Gastroesophageal sphincter (tissue), 3 donors: ENCODE data around the gene IFT122.

ENCODE experiments used
- EP300 ChIP-seq: sonication (generic); formaldehyde crosslinking; IDR thresholded peaks from one replicate; pipeline ENCODE4 v1.6.1; 2017; ENCODE audit warnings: antibody characterized with exemption, mild to moderate bottlenecking
- POLR2A ChIP-seq, 2 donors: fragments of 450-650 bp; IDR thresholded peaks; one replicate each; pipeline ENCODE4 v1.6.1; 2017; ENCODE audit warnings: antibody characterized with exemption in 2 of 2, mild to moderate bottlenecking in 2 of 2, moderate library complexity in 1 of 2
- POLR2AphosphoS5 ChIP-seq: sonication (generic); formaldehyde crosslinking; IDR thresholded peaks from one replicate; pipeline ENCODE4 v1.6.1; 2017; ENCODE audit warnings: antibody characterized with exemption
- TF ChIP-seq, protein P1 (sequence below), 4 experiments: fragments of 200-600 bp in 2 of 4; fragments of 450-650 bp in 2 of 4; sonication (generic) in 1 of 4; IDR thresholded peaks; one replicate each; pipeline ENCODE4 v1.5.1; 2017 to 2019; ENCODE audit warnings: antibody characterized with exemption in 4 of 4, mild to moderate bottlenecking in 2 of 4, moderate library complexity in 2 of 4

DNA sequence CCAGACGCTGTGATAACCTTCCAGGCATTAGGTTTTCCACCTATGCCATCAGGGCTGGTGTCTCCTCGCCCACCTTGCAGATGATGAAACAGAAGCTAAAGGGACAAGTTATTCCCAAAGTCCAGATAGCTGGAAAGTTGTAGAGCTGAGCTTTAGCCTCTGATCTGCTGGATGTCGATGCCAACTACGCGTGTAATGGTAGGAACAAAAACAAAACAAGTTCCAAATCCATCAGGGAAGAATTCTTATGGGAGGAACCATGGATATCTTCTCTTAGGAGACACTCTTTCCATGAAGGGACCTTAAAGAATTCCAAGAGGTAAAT is 60.3 kb downstream of the IFT122 start:
- TF ChIP-seq, protein P1, sequence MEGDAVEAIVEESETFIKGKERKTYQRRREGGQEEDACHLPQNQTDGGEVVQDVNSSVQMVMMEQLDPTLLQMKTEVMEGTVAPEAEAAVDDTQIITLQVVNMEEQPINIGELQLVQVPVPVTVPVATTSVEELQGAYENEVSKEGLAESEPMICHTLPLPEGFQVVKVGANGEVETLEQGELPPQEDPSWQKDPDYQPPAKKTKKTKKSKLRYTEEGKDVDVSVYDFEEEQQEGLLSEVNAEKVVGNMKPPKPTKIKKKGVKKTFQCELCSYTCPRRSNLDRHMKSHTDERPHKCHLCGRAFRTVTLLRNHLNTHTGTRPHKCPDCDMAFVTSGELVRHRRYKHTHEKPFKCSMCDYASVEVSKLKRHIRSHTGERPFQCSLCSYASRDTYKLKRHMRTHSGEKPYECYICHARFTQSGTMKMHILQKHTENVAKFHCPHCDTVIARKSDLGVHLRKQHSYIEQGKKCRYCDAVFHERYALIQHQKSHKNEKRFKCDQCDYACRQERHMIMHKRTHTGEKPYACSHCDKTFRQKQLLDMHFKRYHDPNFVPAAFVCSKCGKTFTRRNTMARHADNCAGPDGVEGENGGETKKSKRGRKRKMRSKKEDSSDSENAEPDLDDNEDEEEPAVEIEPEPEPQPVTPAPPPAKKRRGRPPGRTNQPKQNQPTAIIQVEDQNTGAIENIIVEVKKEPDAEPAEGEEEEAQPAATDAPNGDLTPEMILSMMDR (IDR thresholded peaks at IDR 0.05): no peak
- no peak for TF ChIP-seq POLR2A (IDR thresholded peaks at IDR 0.05)
- no peak for TF ChIP-seq EP300
- no peak for TF ChIP-seq POLR2AphosphoS5
